Pancreas (tissue), 10 donors: ENCODE results near the gene MRPL36. TPM values are rescaled to one million over a fixed set of nuclear protein-coding genes. Genes with fewer than 3 reads are reported as not detected.

Experiments
- ATAC-seq, 4 donors: fragments of 200-7000 bp; cut with Tn5 transposase; one replicate each; pipeline versions ENCODE4 v1.8.0 to v1.9.1; 2020; ENCODE audit warnings: mild to moderate bottlenecking in 4 of 4, moderate library complexity in 4 of 4
- DNase-seq, 6 donors: peaks; one replicate each; pipeline ENCODE4 v3.0.0-alpha.2; 2020
- FAIRE-seq: peaks from 2 replicates; lab custom pipeline; 2012; peaks lifted over from hg19 to GRCh38; lab: Jason Lieb, UNC
- H3K27ac ChIP-seq, 4 donors: fragments of 200-600 bp; sonication (generic); 1 replicate in 3 of 4; 2 replicates in 1 of 4; pipeline versions ENCODE4 v1.5.0 to v1.8.0; 2020
- H3K27me3 ChIP-seq, 4 donors: fragments of 200-600 bp; one replicate each; pipeline ENCODE4 v1.8.0; 2021
- H3K36me3 ChIP-seq, 3 donors: fragments of 200-600 bp; sonication (generic) in 1 of 3; one replicate each; pipeline versions ENCODE4 v1.5.0 to v1.8.0; 2020 to 2021
- H3K4me1 ChIP-seq, 3 donors: fragments of 200-600 bp; one replicate each; pipeline ENCODE4 v1.8.0; 2021
- H3K4me3 ChIP-seq, 4 donors: fragments of 200-600 bp; sonication (generic) in 2 of 4; one replicate each; pipeline versions ENCODE4 v1.5.0 to v1.8.0; 2020 to 2021
- H3K9me3 ChIP-seq, 4 donors: fragments of 200-600 bp; one replicate each; pipeline ENCODE4 v1.8.0; 2021
- CTCF ChIP-seq, 4 donors: fragments of 200-600 bp; sonication (generic) in 3 of 4; IDR thresholded peaks; one replicate each; pipeline versions ENCODE4 v1.5.0 to v1.8.0; 2021; ENCODE audit warnings: antibody characterized with exemption in 4 of 4
- WGBS, 2 donors: extraction: QIAGEN DNeasy Blood & Tissue Kit; methylation state at CpG; one replicate each; pipeline ENCODE4 v1.1.7; 2013; 5-methylcytosine and 5-hydroxymethylcytosine counted together
- intact Hi-C, 3 donors: fragments of 100-400 bp; cut with DNase I; formaldehyde crosslinking; loops; one replicate each; pipeline versions ENCODE4 v1.11.1 to v1.14.2; 2022
- polyA plus RNA-seq, 2 donors: library from polyadenylated mRNA; stranded (reverse); fragments of 200-250 nt; gene quantifications; one replicate each; pipeline ENCODE4 v1.2.3, GENCODE V29; 2013
- total RNA-seq, 6 donors: library from RNA; stranded (reverse); fragmentation: NEBNext Ultra II Directional in 4 of 6; extraction: Animal tissue kit (Norgen Biotek cat#: 25700) in 4 of 6; gene quantifications; one replicate each; pipeline versions ENCODE4 v1.2.1 to v1.2.4, GENCODE V29; 2021 to 2023
- donor health status: healthy with polysubstance abuse.
- donor health status: DM: no; HTN: no; CAD: no; lungs with moderate emphysema.
- donor health status: DM: no; HTN: no; CAD: no.
- donor health status: control.
- donor health status: control.
- donor health status: Bipolar disorder and iron deficiency.
- donor health status: DM: yes; HTN: yes; CAD: no.
- donor health status: DM: no; HTN: no; CAD: no.
- donor health status: DM: no; HTN: no; CAD: no.
- donor health status: DM: yes; HTN: yes; CAD: no.

MRPL36 gene
- total and polyA plus RNA-seq, 8 donors = 13.1 to 48.0 (median 16.1) TPM

DNA sequence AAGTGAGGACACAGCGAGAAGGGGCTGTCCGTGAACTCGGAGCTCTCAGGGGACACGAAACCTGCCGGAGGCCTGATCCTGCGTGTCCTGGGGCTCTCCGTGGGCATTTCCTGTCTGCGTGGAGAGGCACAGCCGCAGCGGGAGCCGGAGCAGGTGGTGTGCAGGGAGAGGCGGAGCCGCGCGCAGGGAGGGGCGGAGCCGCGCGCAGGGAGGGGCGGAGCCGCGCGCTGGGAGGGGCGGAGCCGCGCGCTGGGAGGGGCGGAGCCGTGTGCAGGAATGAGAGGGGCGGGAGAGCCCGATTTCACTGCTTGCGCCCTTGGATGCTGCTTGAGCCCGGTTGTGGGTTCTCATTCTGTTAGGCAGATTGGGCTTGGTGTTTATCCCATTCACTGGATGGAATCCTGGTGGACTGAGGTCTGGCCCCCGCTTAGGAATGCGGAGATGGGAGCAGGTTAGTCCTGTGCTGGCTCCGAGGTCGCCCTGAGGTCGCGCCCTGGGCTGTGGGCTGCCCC is 28.3 kb upstream of the MRPL36 start:
- Histone ChIP-seq H3K4me3 (peak overlapping the region in 1 of 4 donors; percentile 13), H3K4me1 (no peaks in the 10 kb centered on the region), H3K27me3 (no peaks in the 10 kb centered on the region), H3K27ac (no peak overlapping the region), H3K9me3 (no peaks in the 10 kb centered on the region), H3K36me3 (no peaks in the 10 kb centered on the region)
- FAIRE-seq = no peak
- no peak for TF ChIP-seq CTCF (IDR thresholded peaks at IDR 0.05)
- peak; percentile 74 to 88 (median 82) for ATAC-seq
- 39 to 49% methylated on average over 23 to 39 of the region's 39 CpGs for WGBS, 2 donors
- DNase-seq = peak in 5 of 6 donors; percentile 25 to 67 (median 46)
- intact Hi-C loops = no loop called here

GRCh38 chr5:1827025-1827885 is 27.6 kb upstream of the MRPL36 start:
- TF ChIP-seq CTCF (IDR thresholded peaks at IDR 0.05) = no peak
- 87% methylated on average over 26 of the region's 26 CpGs for WGBS, 2 donors
- FAIRE-seq (no peak), ATAC-seq (no peak), DNase-seq (no peak)
- no peaks in the 10 kb centered on the region for H3K9me3 ChIP-seq
- no peaks in the 10 kb centered on the region for H3K36me3 ChIP-seq
- no peak overlapping the region for H3K27ac ChIP-seq
- H3K4me1 ChIP-seq = no peaks in the 10 kb centered on the region
- intact Hi-C loops = no loop called here
- H3K4me3 ChIP-seq = peak overlapping the region in 1 of 4 donors; percentile 13
- H3K27me3 ChIP-seq = no peaks in the 10 kb centered on the region

GRCh38 chr5:1826235-1826980 is 26.8 kb upstream of the MRPL36 start:
- no peak for TF ChIP-seq CTCF (IDR thresholded peaks at IDR 0.05)
- Histone ChIP-seq H3K27ac (no peak overlapping the region), H3K9me3 (no peaks in the 10 kb centered on the region), H3K4me1 (no peaks in the 10 kb centered on the region), H3K4me3 (no peak overlapping the region), H3K27me3 (no peaks in the 10 kb centered on the region), H3K36me3 (no peaks in the 10 kb centered on the region)
- peak in 1 of 6 donors; percentile 62 for DNase-seq
- ATAC-seq = no peak
- intact Hi-C loops = no loop called here
- WGBS, 2 donors = 89 to 93% methylated on average over 26 of the region's 26 CpGs
- FAIRE-seq = no peak

GRCh38 chr5:1824903-1825841 is 25.5 kb upstream of the MRPL36 start:
- H3K36me3 ChIP-seq = peaks cover 0 to 8% (median 4%) of the 10 kb centered on the region in 3 donors
- FAIRE-seq = no peak
- DNase-seq = peak in 4 of 6 donors; percentile 42 to 64 (median 58)

More at GRCh38 chr5:1824903-1825841, 25.5 kb upstream of the MRPL36 start:
- Histone ChIP-seq H3K27ac (no peak overlapping the region), H3K9me3 (no peaks in the 10 kb centered on the region), H3K4me3 (no peak overlapping the region), H3K4me1 (no peaks in the 10 kb centered on the region), H3K27me3 (no peaks in the 10 kb centered on the region)
- intact Hi-C loops = no loop called here
- WGBS, 2 donors = 81 to 82% methylated on average over 25 to 27 of the region's 27 CpGs
- peak; percentile 54 to 84 (median 70) for ATAC-seq
- no peak for TF ChIP-seq CTCF (IDR thresholded peaks at IDR 0.05)
